HepG2 (cell line): Measurements from ENCODE around the gene NABP1. TPM values are rescaled to one million over a fixed set of nuclear protein-coding genes. Genes with fewer than 3 reads are reported as not detected.

ENCODE experiments used
- AGO1 ChIP-seq: fragments of 200-400 bp; formaldehyde crosslinking; IDR thresholded peaks from 2 replicates; pipeline ENCODE4 v1.6.1; 2017; ENCODE audit warnings: mild to moderate bottlenecking, low read depth, low read length, moderate library complexity; ENCODE audit not compliant: poor library complexity, severe bottlenecking
- DR1 ChIP-seq: sonication (generic); formaldehyde crosslinking; IDR thresholded peaks from 2 replicates; pipeline ENCODE4 v1.8.0; 2021; ENCODE audit warnings: mild to moderate bottlenecking, missing genetic modification reagents, inconsistent platforms
- ETS1 ChIP-seq: sonication (generic); formaldehyde crosslinking; IDR thresholded peaks from 2 replicates; pipeline ENCODE4 v1.4.0; 2020; ENCODE audit warnings: missing genetic modification reagents
- ETV5 ChIP-seq: IDR thresholded peaks from 2 replicates; pipeline ENCODE4 v1.6.1; 2018; ENCODE audit warnings: missing biosample characterization, missing genetic modification reagents, inconsistent platforms, borderline replicate concordance
- FOSL2 ChIP-seq: sonication (generic); formaldehyde crosslinking; IDR thresholded peaks from 2 replicates; pipeline ENCODE4 v1.4.0; 2020; ENCODE audit warnings: missing genetic modification reagents
- HNRNPLL ChIP-seq: fragments of 200-400 bp; formaldehyde crosslinking; IDR thresholded peaks from 2 replicates; pipeline ENCODE4 v1.6.1; 2017; ENCODE audit warnings: mild to moderate bottlenecking, low read depth, low read length; ENCODE audit not compliant: poor library complexity, severe bottlenecking
- HOXA7 ChIP-seq: sonication (generic); formaldehyde crosslinking; IDR thresholded peaks from 2 replicates; pipeline ENCODE4 v1.8.1; 2022; ENCODE audit warnings: mild to moderate bottlenecking, missing genetic modification reagents, moderate library complexity
- KLF16 ChIP-seq, 2 experiments: sonication (generic) in 1 of 2; formaldehyde crosslinking in 1 of 2; IDR thresholded peaks; 2 replicates each; pipeline versions ENCODE4 v1.6.1 to v1.8.0; 2016 to 2023; ENCODE audit warnings: missing genetic modification reagents in 2 of 2, missing compliant biosample characterization in 1 of 2
- PAF1 ChIP-seq: IDR thresholded peaks from 2 replicates; pipeline ENCODE4 v1.6.1; 2016; ENCODE audit warnings: missing genetic modification reagents, missing compliant biosample characterization
- RBM39 ChIP-seq: fragments of 200-400 bp; formaldehyde crosslinking; IDR thresholded peaks from one replicate; pipeline ENCODE4 v1.6.1; 2018; ENCODE audit warnings: antibody characterized with exemption, mild to moderate bottlenecking, low read depth, low read length; ENCODE audit not compliant: poor library complexity, severe bottlenecking
- SMAD3 ChIP-seq: sonication (generic); formaldehyde crosslinking; IDR thresholded peaks from 2 replicates; pipeline ENCODE4 v1.4.0; 2020; ENCODE audit warnings: missing genetic modification reagents
- ZNF263 ChIP-seq: sonication (generic); formaldehyde crosslinking; IDR thresholded peaks from 2 replicates; pipeline ENCODE4 v1.4.0; 2020; ENCODE audit warnings: missing genetic modification reagents
- ZNF264 ChIP-seq: sonication (generic); formaldehyde crosslinking; IDR thresholded peaks from 2 replicates; pipeline ENCODE4 v1.4.0; 2020; ENCODE audit warnings: missing genetic modification reagents
- ZNF3 ChIP-seq: IDR thresholded peaks from 2 replicates; pipeline ENCODE4 v1.7.0; 2017; ENCODE audit warnings: inconsistent platforms
- ZNF350 ChIP-seq: sonication (generic); formaldehyde crosslinking; IDR thresholded peaks from 2 replicates; pipeline ENCODE4 v1.4.0; 2020; ENCODE audit warnings: mild to moderate bottlenecking, low read depth, missing genetic modification reagents, borderline replicate concordance
- ZNF362 ChIP-seq: sonication (generic); formaldehyde crosslinking; IDR thresholded peaks from 2 replicates; pipeline ENCODE4 v1.4.0; 2020; ENCODE audit warnings: missing genetic modification reagents, mild to moderate bottlenecking, borderline replicate concordance
- ZNF451 ChIP-seq: sonication (generic); formaldehyde crosslinking; IDR thresholded peaks from 2 replicates; pipeline ENCODE4 v1.5.0; 2020; ENCODE audit warnings: mild to moderate bottlenecking, missing genetic modification reagents
- ZNF546 ChIP-seq: sonication (generic); formaldehyde crosslinking; conservative IDR thresholded peaks from 2 replicates; pipeline ENCODE4 v1.8.1; 2023; ENCODE audit warnings: mild to moderate bottlenecking, missing genetic modification reagents
- ZNF569 ChIP-seq: sonication (generic); formaldehyde crosslinking; IDR thresholded peaks from 2 replicates; pipeline ENCODE4 v1.5.0; 2020; ENCODE audit warnings: mild to moderate bottlenecking, missing genetic modification reagents, moderate library complexity, borderline replicate concordance
- ZNF678 ChIP-seq: sonication (generic); formaldehyde crosslinking; IDR thresholded peaks from 2 replicates; pipeline ENCODE4 v1.4.0; 2020; ENCODE audit warnings: mild to moderate bottlenecking, missing genetic modification reagents
- ZNF775 ChIP-seq: sonication (generic); formaldehyde crosslinking; IDR thresholded peaks from 2 replicates; pipeline ENCODE4 v1.4.0; 2020; ENCODE audit warnings: missing genetic modification reagents, mild to moderate bottlenecking, moderate library complexity, borderline replicate concordance
- polyA plus RNA-seq, 8 experiments: library from polyadenylated mRNA; depleted of rRNA in 3 of 8; stranded (reverse) in 7 of 8; unstranded in 1 of 8; fragments of >200 nt; fragmentation: Illumina TruSeq in 4 of 8; extraction: Trizol in 4 of 8; gene quantifications; 2 replicates each; pipeline versions ENCODE4 v1.2.1 to v1.2.3, GENCODE V29; 2011 to 2016; ENCODE audit warnings: low read depth in 4 of 8, missing spikeins in 1 of 8, mixed read lengths in 1 of 8; ENCODE audit not compliant: insufficient read depth in 1 of 8
- total RNA-seq, 5 experiments: library from RNA; depleted of rRNA; stranded (reverse); fragments of >200 nt; fragmentation: Illumina TruSeq; extraction: Trizol; gene quantifications; 2 replicates each; pipeline ENCODE4 v1.2.3, GENCODE V29; 2016; ENCODE audit warnings: low read depth in 1 of 5
- TF ChIP-seq, protein P1 (sequence below): IDR thresholded peaks from 2 replicates; pipeline ENCODE4 v1.6.1; 2018; ENCODE audit warnings: missing genetic modification reagents
- TF ChIP-seq, protein P2 (sequence below): sonication (generic); formaldehyde crosslinking; IDR thresholded peaks from 2 replicates; pipeline ENCODE4 v1.5.0; 2020; ENCODE audit warnings: mild to moderate bottlenecking, missing genetic modification reagents, borderline replicate concordance

Gene NABP1
- total and polyA plus RNA-seq, 2 of the 13 experiments (the other 11 are each of a cell fraction or from before 2014, with no cell fraction given): 14.9 to 19.8 TPM

DNA sequence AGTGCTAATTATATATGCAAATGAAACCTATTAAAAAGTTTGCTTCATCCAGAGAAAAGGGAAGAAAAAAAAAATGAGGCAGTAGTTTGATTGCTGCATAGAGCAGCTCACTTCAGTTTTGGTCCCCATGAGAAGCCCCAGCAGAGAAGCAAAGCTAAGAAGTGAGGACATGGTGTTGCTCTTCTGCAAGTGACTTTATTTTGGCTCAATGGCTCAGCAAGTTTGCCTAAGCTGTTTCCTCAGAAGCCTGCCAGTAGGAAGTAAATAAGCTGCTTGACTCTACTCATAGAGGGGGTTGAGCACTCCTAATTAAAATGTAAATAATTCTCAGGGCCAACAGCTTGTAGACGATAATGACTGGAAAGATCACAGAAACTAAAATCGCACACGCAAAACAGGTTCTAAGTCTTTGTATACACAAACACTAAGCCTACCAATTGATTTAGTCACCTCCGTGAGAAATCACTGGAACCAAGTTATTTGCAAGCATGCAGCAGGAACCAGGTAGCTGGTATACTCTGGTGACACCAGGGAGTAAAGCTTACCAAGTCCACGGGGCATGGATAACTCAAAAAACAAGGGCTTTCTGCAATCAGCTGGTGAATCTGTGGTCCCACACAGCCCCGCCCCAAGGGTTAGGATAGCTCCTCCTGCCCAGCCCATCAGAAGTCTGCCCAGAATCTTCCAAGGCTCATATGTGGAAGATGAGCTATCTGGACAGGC is 39.7 kb upstream of the NABP1 start (continued):
- TF ChIP-seq ZNF775 (no peak), ZNF263 (no peak), ZNF678 (CRISPR knock-in tag) (no peak), KLF16 (CRISPR knock-in tag; IDR thresholded peaks at IDR 0.05) (no peak), ZNF3 (CRISPR knock-in tag) (no peak), HNRNPLL (no peak), HOXA7 (CRISPR knock-in tag) (no peak), RBM39 (no peak), PAF1 (no peak), ZNF569 (CRISPR knock-in tag) (no peak), ETV5 (CRISPR knock-in tag) (no peak; the same call in 1 of the 2 replicates), ZNF264 (CRISPR knock-in tag) (no peak), SMAD3 (CRISPR knock-in tag) (no peak), ETS1 (CRISPR knock-in tag) (no peak), ZNF451 (CRISPR knock-in tag) (no peak), ZNF350 (CRISPR knock-in tag) (no peak), ZNF362 (0 out of 2 replicates have a peak, but pooled peaks have one; percentile 11), ZNF546 (CRISPR knock-in tag) (no peak), DR1 (CRISPR knock-in tag) (no peak), AGO1 (no peak), FOSL2 (CRISPR knock-in tag) (peak; percentile 50)
- TF ChIP-seq, protein P1, sequence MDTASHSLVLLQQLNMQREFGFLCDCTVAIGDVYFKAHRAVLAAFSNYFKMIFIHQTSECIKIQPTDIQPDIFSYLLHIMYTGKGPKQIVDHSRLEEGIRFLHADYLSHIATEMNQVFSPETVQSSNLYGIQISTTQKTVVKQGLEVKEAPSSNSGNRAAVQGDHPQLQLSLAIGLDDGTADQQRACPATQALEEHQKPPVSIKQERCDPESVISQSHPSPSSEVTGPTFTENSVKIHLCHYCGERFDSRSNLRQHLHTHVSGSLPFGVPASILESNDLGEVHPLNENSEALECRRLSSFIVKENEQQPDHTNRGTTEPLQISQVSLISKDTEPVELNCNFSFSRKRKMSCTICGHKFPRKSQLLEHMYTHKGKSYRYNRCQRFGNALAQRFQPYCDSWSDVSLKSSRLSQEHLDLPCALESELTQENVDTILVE (CRISPR knock-in tag): 0 out of 2 replicates have a peak, but pooled peaks have one; percentile 7
- TF ChIP-seq, protein P2, sequence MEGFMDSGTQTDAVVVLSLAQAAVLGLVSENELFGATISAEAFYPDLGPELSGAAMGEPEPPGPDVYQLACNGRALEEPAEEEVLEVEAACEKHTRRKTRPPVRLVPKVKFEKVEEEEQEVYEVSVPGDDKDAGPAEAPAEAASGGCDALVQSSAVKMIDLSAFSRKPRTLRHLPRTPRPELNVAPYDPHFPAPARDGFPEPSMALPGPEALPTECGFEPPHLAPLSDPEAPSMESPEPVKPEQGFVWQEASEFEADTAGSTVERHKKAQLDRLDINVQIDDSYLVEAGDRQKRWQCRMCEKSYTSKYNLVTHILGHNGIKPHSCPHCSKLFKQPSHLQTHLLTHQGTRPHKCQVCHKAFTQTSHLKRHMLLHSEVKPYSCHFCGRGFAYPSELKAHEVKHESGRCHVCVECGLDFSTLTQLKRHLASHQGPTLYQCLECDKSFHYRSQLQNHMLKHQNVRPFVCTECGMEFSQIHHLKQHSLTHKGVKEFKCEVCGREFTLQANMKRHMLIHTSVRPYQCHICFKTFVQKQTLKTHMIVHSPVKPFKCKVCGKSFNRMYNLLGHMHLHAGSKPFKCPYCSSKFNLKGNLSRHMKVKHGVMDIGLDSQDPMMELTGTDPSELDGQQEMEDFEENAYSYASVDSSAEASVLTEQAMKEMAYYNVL (CRISPR knock-in tag): no peak
